Measurements from ENCODE around the gene SSH2.

DNA sequence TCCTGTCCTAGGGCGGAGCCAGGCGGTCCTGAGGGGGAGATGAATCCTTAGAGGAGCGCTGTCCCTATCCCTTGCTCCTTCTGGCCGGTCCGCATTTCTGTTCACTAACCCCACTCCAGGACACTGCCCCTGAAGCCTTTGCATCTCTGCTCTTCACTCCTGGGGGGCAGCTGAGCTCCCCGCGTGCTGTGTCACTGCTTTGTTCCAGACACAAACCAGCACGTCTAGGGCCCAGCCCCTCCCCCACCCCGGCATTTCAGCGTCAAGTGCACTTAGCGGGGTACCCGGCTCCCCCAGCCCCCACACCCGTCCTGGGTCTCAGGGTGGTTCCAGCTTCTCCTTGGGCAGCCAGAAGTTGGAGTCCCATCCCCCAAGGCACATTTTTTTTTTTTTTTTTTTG, 316.2 kb downstream of the SSH2 start:
- TF ChIP-seq EZH2 (IDR thresholded peaks at IDR 0.05): no peak
- TF ChIP-seq POLR2AphosphoS5 (IDR thresholded peaks at IDR 0.05; ENCODE audit: borderline replicate concordance, low read depth, low read length): no peak
